OCI-LY7 (cell line): ENCODE data around the gene SLC22A12.

Experiments used
- CTCF ChIP-seq: fragments of 200-600 bp; sonication (generic); conservative IDR thresholded peaks from 2 replicates; pipeline ENCODE4 v1.5.1; 2014; ENCODE audit warnings: mild to moderate bottlenecking, antibody characterized with exemption, low read length, moderate library complexity, mixed read lengths
- EZH2phosphoT487 ChIP-seq: fragments of 200-600 bp; sonication (generic); IDR thresholded peaks from 2 replicates; pipeline ENCODE4 v1.6.1; 2018; ENCODE audit warnings: low read depth, borderline replicate concordance, mild to moderate bottlenecking, mixed run types, antibody characterized with exemption, low read length, moderate library complexity, mixed read lengths

- no peak for TF ChIP-seq EZH2phosphoT487
- no peak for TF ChIP-seq CTCF
Measured at GRCh38 chr11:64641596-64642417, 50.8 kb downstream of the SLC22A12 start.
